Endometrium (tissue), 2 donors: Measurements from ENCODE around the gene RAG2.

Source experiments
- FAIRE-seq: peaks from 2 replicates; lab custom pipeline; 2012; peaks lifted over from hg19 to GRCh38; lab: Jason Lieb, UNC
- donor health status: control.
- donor health status: control.

RAG2 gene

DNA sequence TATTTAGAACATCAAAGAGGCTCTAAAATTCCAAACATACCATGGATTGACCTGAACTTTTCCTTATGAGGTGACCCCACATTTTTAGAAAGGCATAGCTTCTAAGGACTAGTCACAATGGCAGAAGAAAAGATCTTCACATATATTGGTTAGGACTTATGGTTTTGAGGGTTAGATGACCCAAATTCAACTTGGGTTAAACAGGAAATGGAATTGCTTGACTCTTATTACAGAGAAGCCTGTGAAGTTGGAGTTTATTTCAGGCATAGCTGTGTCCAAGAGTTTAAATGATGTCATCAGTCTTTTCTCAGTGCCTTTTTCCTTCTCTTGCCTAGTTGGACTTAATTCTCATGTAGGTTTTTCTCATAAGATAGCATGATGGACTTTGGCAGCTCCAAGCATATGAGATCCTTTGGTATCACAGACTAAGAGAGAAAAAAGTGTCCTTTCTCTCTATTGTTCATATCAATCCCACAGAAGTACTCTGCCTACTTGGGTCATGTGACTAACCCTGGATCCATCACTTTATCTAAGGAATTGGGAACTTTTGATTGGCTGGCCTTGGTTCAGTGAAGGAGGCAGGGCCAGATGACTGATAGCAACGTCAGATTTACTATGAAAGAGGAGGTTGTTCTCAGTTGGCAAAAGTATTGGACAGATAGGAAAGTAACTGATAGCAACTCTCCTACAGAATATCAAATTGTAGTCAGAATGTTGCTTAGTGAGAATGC lies 47.5 kb downstream of the RAG2 start:
- no peak for FAIRE-seq
